WERI-Rb-1 (cell line): ENCODE measurements around the gene RPL34.

Experiments used
- DNase-seq: peaks from one replicate; pipeline ENCODE4 v3.0.0-alpha.2; 2020
- H3K27ac ChIP-seq: fragments of 250-450 bp; sonication (Bioruptor Pico); 2 replicates; pipeline ENCODE4 v1.5.1; 2020; ENCODE audit warnings: mild to moderate bottlenecking, moderate library complexity
- H3K27me3 ChIP-seq: fragments of 250-450 bp; sonication (Bioruptor Pico); 2 replicates; pipeline ENCODE4 v1.5.1; 2021; ENCODE audit warnings: mild to moderate bottlenecking, low read depth, moderate library complexity; ENCODE audit not compliant: insufficient read depth, severe bottlenecking
- H3K36me3 ChIP-seq: fragments of 250-450 bp; sonication (Bioruptor Pico); 2 replicates; pipeline ENCODE4 v1.5.1; 2020; ENCODE audit warnings: mild to moderate bottlenecking, moderate library complexity
- H3K4me3 ChIP-seq: 2 replicates; pipeline ENCODE4 v1.5.1; 2011; ENCODE audit warnings: low read depth, mild to moderate bottlenecking, control low read depth, low read length
- H3K9me3 ChIP-seq: fragments of 250-450 bp; sonication (Bioruptor Pico); 2 replicates; pipeline ENCODE4 v1.5.1; 2021; ENCODE audit warnings: mild to moderate bottlenecking, moderate library complexity; ENCODE audit not compliant: severe bottlenecking
- CTCF ChIP-seq: IDR thresholded peaks from 2 replicates; pipeline ENCODE4 v1.5.1; 2011; ENCODE audit warnings: low read depth, mild to moderate bottlenecking, control low read depth, inconsistent platforms, low read length

Gene RPL34

GRCh38 chr4:108649863-108650211 is 29.5 kb downstream of the RPL34 start:
- DNase-seq, result no peak
- TF ChIP-seq CTCF, result no peak
- Histone ChIP-seq H3K27ac (peak overlapping the region; percentile 91), H3K9me3 (no peaks in the 10 kb centered on the region), H3K36me3 (peaks cover 3% of the 10 kb centered on the region), H3K4me3 (peak overlapping the region; percentile 100), H3K27me3 (no peaks in the 10 kb centered on the region)

GRCh38 chr4:108650212-108651013 is 30.0 kb downstream of the RPL34 start, which contains the start of gene OSTC:
Gene OSTC (plus strand): TSS chr4:108650599. CDS start chr4:108650656, 57 bp downstream.
- peak within 1 kb of the TSS; percentile 91 for H3K27ac ChIP-seq
- no peaks in the 10 kb centered on the region for H3K9me3 ChIP-seq
- peak; percentile 97 for DNase-seq
- H3K27me3 ChIP-seq, result no peaks in the 10 kb centered on the region
- TF ChIP-seq CTCF, result no peak
- peak within 1 kb of the TSS; percentile 100 for H3K4me3 ChIP-seq
- peaks cover 3% of the 10 kb centered on the region for H3K36me3 ChIP-seq

GRCh38 chr4:108651014-108651791 is 30.8 kb downstream of the RPL34 start:
- peaks cover 10% of the 10 kb centered on the region for H3K36me3 ChIP-seq
- TF ChIP-seq CTCF, result no peak
- DNase-seq, result no peak

GRCh38 chr4:108662629-108663028 is 42.3 kb downstream of the RPL34 start:
- Histone ChIP-seq H3K27ac (no peak overlapping the region), H3K27me3 (no peaks in the 10 kb centered on the region), H3K36me3 (peaks cover 70% of the 10 kb centered on the region), H3K9me3 (no peaks in the 10 kb centered on the region), H3K4me3 (no peak overlapping the region)
- no peak for TF ChIP-seq CTCF
- DNase-seq, result no peak

More at GRCh38 chr4:108651014-108651791, 30.8 kb downstream of the RPL34 start:
- no peaks in the 10 kb centered on the region for H3K27me3 ChIP-seq
- H3K9me3 ChIP-seq, result no peaks in the 10 kb centered on the region
- peak overlapping the region; percentile 91 for H3K27ac ChIP-seq
- peak overlapping the region; percentile 100 for H3K4me3 ChIP-seq

GRCh38 chr4:108674356-108674977 is 54.1 kb downstream of the RPL34 start:
- no peak for TF ChIP-seq CTCF

More at GRCh38 chr4:108674356-108674977, 54.1 kb downstream of the RPL34 start:
- no peak for DNase-seq
- no peaks in the 10 kb centered on the region for H3K27me3 ChIP-seq
- no peak overlapping the region for H3K27ac ChIP-seq
- H3K9me3 ChIP-seq, result no peaks in the 10 kb centered on the region
- H3K36me3 ChIP-seq, result no peaks in the 10 kb centered on the region
- no peak overlapping the region for H3K4me3 ChIP-seq
